Gastrocnemius medialis (tissue), 4 donors: ENCODE data around the gene ZKSCAN1.
"Not testable (repeated sequence)": the region's sequence is repeated elsewhere in the genome, so short reads cannot be mapped to it uniquely, and the experiment has no call there.

Experiments
- POLR2A ChIP-seq, 2 donors: fragments of 450-650 bp; IDR thresholded peaks; one replicate each; pipeline ENCODE4 v1.6.1; 2017; ENCODE audit warnings: antibody characterized with exemption in 2 of 2, mild to moderate bottlenecking in 2 of 2, moderate library complexity in 2 of 2
- TF ChIP-seq, protein P1 (sequence below), 5 experiments: fragments of 450-650 bp in 3 of 5; fragments of 200-600 bp in 2 of 5; sonication (generic) in 2 of 5; IDR thresholded peaks in 4 of 5; conservative IDR thresholded peaks in 1 of 5; 1 replicate in 4 of 5; 2 replicates in 1 of 5; pipeline ENCODE4 v1.5.1; 2016 to 2019; ENCODE audit warnings: antibody characterized with exemption in 5 of 5, mild to moderate bottlenecking in 3 of 5, moderate library complexity in 3 of 5

DNA sequence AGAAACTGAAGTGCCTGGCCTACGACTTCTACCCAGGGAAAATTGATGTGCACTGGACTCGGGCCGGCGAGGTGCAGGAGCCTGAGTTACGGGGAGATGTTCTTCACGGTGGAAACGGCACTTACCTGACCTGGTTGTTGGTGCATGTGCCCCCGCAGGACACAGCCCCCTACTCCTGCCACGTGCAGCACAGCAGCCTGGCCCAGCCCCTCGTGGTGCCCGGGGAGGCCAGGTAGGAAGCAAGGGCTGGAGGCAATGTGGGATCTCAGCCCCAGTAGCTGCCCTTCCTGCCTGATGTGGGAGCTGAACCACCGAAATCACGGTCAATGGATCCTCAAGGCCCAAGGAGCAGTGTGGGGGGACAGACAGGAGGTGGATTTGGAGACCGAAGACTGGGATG is 28.1 kb upstream of the ZKSCAN1 start:
- TF ChIP-seq, protein P1, sequence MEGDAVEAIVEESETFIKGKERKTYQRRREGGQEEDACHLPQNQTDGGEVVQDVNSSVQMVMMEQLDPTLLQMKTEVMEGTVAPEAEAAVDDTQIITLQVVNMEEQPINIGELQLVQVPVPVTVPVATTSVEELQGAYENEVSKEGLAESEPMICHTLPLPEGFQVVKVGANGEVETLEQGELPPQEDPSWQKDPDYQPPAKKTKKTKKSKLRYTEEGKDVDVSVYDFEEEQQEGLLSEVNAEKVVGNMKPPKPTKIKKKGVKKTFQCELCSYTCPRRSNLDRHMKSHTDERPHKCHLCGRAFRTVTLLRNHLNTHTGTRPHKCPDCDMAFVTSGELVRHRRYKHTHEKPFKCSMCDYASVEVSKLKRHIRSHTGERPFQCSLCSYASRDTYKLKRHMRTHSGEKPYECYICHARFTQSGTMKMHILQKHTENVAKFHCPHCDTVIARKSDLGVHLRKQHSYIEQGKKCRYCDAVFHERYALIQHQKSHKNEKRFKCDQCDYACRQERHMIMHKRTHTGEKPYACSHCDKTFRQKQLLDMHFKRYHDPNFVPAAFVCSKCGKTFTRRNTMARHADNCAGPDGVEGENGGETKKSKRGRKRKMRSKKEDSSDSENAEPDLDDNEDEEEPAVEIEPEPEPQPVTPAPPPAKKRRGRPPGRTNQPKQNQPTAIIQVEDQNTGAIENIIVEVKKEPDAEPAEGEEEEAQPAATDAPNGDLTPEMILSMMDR (IDR thresholded peaks at IDR 0.05 in 4 of 5, conservative IDR thresholded peaks at IDR 0.05 in 1 of 5): not testable (repeated sequence)
- TF ChIP-seq POLR2A (IDR thresholded peaks at IDR 0.05): not testable (repeated sequence)
